AG09309 (cell line): ENCODE measurements around the gene DHCR24.

Source experiments
- DNase-seq: peaks from one replicate; pipeline ENCODE4 v3.0.0-alpha.2; 2010; ENCODE audit warnings: low read depth
- H3K4me3 ChIP-seq: 2 replicates; pipeline ENCODE4 v1.5.1; 2011; ENCODE audit warnings: mild to moderate bottlenecking, low read depth, low read length, moderate library complexity; ENCODE audit not compliant: control insufficient read depth
- TF ChIP-seq, protein P1 (sequence below): IDR thresholded peaks from 2 replicates; pipeline ENCODE4 v1.5.1; 2011; ENCODE audit warnings: mild to moderate bottlenecking, low read depth, low read length, inconsistent platforms; ENCODE audit not compliant: insufficient read depth, control insufficient read depth; ENCODE audit errors: missing control alignments

Gene DHCR24

GRCh38 chr1:54837002-54837853 lies 49.8 kb downstream of the DHCR24 start:
- TF ChIP-seq, protein P1, sequence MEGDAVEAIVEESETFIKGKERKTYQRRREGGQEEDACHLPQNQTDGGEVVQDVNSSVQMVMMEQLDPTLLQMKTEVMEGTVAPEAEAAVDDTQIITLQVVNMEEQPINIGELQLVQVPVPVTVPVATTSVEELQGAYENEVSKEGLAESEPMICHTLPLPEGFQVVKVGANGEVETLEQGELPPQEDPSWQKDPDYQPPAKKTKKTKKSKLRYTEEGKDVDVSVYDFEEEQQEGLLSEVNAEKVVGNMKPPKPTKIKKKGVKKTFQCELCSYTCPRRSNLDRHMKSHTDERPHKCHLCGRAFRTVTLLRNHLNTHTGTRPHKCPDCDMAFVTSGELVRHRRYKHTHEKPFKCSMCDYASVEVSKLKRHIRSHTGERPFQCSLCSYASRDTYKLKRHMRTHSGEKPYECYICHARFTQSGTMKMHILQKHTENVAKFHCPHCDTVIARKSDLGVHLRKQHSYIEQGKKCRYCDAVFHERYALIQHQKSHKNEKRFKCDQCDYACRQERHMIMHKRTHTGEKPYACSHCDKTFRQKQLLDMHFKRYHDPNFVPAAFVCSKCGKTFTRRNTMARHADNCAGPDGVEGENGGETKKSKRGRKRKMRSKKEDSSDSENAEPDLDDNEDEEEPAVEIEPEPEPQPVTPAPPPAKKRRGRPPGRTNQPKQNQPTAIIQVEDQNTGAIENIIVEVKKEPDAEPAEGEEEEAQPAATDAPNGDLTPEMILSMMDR = no peak
- no peak for DNase-seq

DNA sequence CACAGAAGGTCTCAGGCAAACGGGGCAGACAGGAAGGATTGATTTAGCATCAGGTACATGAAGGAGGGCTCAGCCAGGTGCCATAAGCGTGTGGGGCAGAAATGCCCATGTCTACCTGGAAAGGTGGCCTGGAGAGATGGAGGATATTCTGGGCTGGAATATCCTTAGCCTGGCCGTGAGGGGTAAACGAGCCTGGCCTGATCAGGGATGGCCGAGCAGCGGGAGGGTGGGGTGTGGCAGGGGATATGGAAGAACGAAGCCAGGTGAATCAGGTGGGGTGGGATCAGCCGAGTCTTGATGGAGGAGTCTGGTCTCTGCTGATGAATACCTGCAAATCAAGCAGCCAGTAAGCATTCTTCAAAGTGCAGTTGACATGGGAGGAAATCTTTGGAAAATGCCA lies 50.4 kb downstream of the DHCR24 start:
- TF ChIP-seq, protein P1 = no peak
- no peak overlapping the region for H3K4me3 ChIP-seq
- DNase-seq = no peak

More at GRCh38 chr1:54837002-54837853, 49.8 kb downstream of the DHCR24 start:
- H3K4me3 ChIP-seq = no peak overlapping the region

GRCh38 chr1:54835970-54836369 lies 51.0 kb downstream of the DHCR24 start:
- TF ChIP-seq, protein P1 = no peak
- H3K4me3 ChIP-seq = no peak overlapping the region
- no peak for DNase-seq

GRCh38 chr1:54835131-54835898 lies 51.7 kb downstream of the DHCR24 start:
- H3K4me3 ChIP-seq = no peak overlapping the region
- no peak for DNase-seq
- TF ChIP-seq, protein P1 = no peak

DNA sequence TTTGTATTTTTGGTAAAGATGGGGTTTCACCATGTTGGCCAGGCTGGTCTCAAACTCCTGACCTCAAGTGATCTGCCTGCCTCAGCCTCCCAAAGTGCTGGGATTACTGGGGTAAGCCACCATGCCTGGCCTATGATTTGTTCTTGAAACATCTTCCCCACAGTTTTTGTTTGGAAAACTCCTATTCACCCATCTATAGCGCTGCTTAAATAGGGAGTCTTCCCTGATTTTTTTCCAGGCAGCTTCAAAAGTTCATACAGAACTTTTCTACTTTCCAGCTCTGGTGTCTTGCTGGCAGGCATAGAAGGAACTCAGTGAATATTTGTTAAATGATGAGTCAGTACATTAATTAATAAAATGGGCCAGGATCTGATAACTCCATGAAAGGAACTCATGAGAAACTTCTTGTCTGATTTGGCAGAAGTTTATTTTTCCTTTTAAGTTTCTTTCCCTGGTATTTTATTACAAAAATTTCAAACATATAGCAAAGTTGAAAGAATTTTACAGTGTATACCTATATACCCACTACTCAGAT lies 52.9 kb downstream of the DHCR24 start:
- TF ChIP-seq, protein P1 = no peak
- no peak overlapping the region for H3K4me3 ChIP-seq
- no peak for DNase-seq

DNA sequence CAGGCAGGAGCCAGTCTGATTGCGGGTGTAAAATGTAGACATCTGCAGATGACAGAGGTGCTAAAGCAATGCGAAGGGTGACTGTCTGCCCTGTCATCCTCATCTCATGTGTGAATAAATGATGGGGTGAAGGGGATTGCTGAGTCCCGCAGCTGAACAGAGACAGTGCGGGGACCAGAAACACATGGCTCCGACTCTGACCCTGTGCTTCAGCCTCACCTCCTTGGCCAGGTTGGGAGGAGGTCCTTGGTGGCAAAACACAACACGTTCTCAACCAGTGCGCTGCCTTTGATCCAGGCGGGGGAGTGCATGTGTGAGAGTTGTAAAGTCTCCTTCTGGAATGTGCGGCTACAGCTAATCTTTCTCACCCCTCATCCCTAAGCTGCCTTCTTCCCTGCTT lies 53.9 kb downstream of the DHCR24 start:
- H3K4me3 ChIP-seq = no peak overlapping the region
- TF ChIP-seq, protein P1 = no peak
- DNase-seq = no peak
